ENCODE measurements around the gene PTPN1. TPM values are rescaled to one million over a fixed set of nuclear protein-coding genes. Genes with fewer than 3 reads are reported as not detected.

The PTPN1 gene
- total and polyA plus RNA-seq, 2 of the 13 experiments (the other 11 are each of a cell fraction or from before 2014, with no cell fraction given) = 17.7 to 37.2 TPM

DNA sequence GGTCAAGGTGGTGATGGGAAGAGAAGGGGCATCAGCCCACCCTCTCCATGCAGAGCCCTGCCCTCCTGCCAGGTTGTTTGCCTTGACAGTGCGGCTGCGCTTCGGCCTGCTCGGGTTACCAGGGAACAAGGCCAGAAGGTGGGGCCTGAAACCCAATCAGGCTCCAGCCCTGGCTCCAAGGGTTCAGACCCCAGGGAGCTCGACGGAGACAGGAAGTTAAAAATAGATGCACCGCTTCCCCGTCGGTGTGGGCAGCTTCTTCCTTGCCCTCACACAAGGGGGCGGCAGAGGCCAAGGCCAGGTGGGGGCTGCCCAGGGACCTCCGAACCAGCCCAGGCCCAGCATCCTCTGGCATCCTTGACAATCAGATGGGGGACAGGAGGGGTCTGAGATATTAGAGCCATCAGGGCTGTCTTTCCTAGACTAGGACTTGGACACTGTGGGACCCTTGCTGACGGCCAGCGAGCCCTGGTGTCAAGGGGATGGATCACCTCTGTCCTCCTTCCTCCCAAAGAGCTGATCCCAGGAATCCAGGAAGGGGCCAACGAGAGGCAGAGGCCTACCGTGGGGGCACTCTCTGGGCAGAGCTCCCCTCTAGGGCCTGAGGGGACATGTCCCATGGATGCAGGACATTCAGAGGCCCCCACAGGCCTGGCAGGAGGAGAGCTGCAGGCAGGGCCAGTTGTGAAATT, 115.9 kb downstream of the PTPN1 start (continued):
- TF ChIP-seq, protein P1, sequence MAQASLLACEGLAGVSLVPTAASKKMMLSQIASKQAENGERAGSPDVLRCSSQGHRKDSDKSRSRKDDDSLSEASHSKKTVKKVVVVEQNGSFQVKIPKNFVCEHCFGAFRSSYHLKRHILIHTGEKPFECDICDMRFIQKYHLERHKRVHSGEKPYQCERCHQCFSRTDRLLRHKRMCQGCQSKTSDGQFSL (CRISPR knock-in tag; IDR thresholded peaks at IDR 0.05) = no peak
- no peak for TF ChIP-seq ZNF773 (CRISPR knock-in tag; IDR thresholded peaks at IDR 0.05; ENCODE audit: borderline replicate concordance)
- TF ChIP-seq SP5 (CRISPR knock-in tag; IDR thresholded peaks at IDR 0.05; ENCODE audit: borderline replicate concordance, low read depth) = no peak; the same call in 1 of the 2 replicates
- no peak; the same call in 1 of the 2 replicates for TF ChIP-seq YEATS4 (CRISPR knock-in tag; IDR thresholded peaks at IDR 0.05; ENCODE audit: borderline replicate concordance)
- no peak for TF ChIP-seq ZNF670 (CRISPR knock-in tag; IDR thresholded peaks at IDR 0.05; ENCODE audit: borderline replicate concordance)
- TF ChIP-seq RARA (CRISPR knock-in tag; IDR thresholded peaks at IDR 0.05) = peak; percentile 36; the same call in 1 of the 2 replicates
- TF ChIP-seq, protein P2, sequence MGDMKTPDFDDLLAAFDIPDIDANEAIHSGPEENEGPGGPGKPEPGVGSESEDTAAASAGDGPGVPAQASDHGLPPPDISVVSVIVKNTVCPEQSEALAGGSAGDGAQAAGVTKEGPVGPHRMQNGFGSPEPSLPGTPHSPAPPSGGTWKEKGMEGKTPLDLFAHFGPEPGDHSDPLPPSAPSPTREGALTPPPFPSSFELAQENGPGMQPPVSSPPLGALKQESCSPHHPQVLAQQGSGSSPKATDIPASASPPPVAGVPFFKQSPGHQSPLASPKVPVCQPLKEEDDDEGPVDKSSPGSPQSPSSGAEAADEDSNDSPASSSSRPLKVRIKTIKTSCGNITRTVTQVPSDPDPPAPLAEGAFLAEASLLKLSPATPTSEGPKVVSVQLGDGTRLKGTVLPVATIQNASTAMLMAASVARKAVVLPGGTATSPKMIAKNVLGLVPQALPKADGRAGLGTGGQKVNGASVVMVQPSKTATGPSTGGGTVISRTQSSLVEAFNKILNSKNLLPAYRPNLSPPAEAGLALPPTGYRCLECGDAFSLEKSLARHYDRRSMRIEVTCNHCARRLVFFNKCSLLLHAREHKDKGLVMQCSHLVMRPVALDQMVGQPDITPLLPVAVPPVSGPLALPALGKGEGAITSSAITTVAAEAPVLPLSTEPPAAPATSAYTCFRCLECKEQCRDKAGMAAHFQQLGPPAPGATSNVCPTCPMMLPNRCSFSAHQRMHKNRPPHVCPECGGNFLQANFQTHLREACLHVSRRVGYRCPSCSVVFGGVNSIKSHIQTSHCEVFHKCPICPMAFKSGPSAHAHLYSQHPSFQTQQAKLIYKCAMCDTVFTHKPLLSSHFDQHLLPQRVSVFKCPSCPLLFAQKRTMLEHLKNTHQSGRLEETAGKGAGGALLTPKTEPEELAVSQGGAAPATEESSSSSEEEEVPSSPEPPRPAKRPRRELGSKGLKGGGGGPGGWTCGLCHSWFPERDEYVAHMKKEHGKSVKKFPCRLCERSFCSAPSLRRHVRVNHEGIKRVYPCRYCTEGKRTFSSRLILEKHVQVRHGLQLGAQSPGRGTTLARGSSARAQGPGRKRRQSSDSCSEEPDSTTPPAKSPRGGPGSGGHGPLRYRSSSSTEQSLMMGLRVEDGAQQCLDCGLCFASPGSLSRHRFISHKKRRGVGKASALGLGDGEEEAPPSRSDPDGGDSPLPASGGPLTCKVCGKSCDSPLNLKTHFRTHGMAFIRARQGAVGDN (CRISPR knock-in tag; IDR thresholded peaks at IDR 0.05) = peak; percentile 84
- no peak for TF ChIP-seq RCOR2 (CRISPR knock-in tag; IDR thresholded peaks at IDR 0.05)
- TF ChIP-seq ZNF839 (CRISPR knock-in tag; IDR thresholded peaks at IDR 0.05; ENCODE audit: borderline replicate concordance) = no peak
- TF ChIP-seq STAG1 (CRISPR knock-in tag; IDR thresholded peaks at IDR 0.05) = peak; percentile 95
- TF ChIP-seq RXRA (CRISPR knock-in tag; IDR thresholded peaks at IDR 0.05) = no peak
- no peak for TF ChIP-seq ATRX (CRISPR knock-in tag; IDR thresholded peaks at IDR 0.05; ENCODE audit: borderline replicate concordance)
- no peak for TF ChIP-seq MBNL3 (CRISPR knock-in tag; conservative IDR thresholded peaks at IDR 0.05)
- TF ChIP-seq SRY (CRISPR knock-in tag; IDR thresholded peaks at IDR 0.05) = no peak
- no peak for TF ChIP-seq ZBTB21 (CRISPR knock-in tag; IDR thresholded peaks at IDR 0.05)
- TF ChIP-seq HOXA7 (CRISPR knock-in tag; IDR thresholded peaks at IDR 0.05) = no peak
- TF ChIP-seq ZNF652 (CRISPR knock-in tag; IDR thresholded peaks at IDR 0.05; ENCODE audit: borderline replicate concordance, low read depth) = no peak
- no peak for TF ChIP-seq ZNF337 (CRISPR knock-in tag; IDR thresholded peaks at IDR 0.05; ENCODE audit: borderline replicate concordance, low read depth)
- TF ChIP-seq, protein P3, sequence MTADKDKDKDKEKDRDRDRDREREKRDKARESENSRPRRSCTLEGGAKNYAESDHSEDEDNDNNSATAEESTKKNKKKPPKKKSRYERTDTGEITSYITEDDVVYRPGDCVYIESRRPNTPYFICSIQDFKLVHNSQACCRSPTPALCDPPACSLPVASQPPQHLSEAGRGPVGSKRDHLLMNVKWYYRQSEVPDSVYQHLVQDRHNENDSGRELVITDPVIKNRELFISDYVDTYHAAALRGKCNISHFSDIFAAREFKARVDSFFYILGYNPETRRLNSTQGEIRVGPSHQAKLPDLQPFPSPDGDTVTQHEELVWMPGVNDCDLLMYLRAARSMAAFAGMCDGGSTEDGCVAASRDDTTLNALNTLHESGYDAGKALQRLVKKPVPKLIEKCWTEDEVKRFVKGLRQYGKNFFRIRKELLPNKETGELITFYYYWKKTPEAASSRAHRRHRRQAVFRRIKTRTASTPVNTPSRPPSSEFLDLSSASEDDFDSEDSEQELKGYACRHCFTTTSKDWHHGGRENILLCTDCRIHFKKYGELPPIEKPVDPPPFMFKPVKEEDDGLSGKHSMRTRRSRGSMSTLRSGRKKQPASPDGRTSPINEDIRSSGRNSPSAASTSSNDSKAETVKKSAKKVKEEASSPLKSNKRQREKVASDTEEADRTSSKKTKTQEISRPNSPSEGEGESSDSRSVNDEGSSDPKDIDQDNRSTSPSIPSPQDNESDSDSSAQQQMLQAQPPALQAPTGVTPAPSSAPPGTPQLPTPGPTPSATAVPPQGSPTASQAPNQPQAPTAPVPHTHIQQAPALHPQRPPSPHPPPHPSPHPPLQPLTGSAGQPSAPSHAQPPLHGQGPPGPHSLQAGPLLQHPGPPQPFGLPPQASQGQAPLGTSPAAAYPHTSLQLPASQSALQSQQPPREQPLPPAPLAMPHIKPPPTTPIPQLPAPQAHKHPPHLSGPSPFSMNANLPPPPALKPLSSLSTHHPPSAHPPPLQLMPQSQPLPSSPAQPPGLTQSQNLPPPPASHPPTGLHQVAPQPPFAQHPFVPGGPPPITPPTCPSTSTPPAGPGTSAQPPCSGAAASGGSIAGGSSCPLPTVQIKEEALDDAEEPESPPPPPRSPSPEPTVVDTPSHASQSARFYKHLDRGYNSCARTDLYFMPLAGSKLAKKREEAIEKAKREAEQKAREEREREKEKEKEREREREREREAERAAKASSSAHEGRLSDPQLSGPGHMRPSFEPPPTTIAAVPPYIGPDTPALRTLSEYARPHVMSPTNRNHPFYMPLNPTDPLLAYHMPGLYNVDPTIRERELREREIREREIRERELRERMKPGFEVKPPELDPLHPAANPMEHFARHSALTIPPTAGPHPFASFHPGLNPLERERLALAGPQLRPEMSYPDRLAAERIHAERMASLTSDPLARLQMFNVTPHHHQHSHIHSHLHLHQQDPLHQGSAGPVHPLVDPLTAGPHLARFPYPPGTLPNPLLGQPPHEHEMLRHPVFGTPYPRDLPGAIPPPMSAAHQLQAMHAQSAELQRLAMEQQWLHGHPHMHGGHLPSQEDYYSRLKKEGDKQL (CRISPR knock-in tag; IDR thresholded peaks at IDR 0.05; ENCODE audit: low read depth) = no peak
- TF ChIP-seq AHR (CRISPR knock-in tag; IDR thresholded peaks at IDR 0.05) = 0 out of 2 replicates have a peak, but pooled peaks have one; percentile 57
- TF ChIP-seq KDM3A (CRISPR knock-in tag; IDR thresholded peaks at IDR 0.05; ENCODE audit: low read depth) = peak; percentile 94; the same call in 1 of the 2 replicates
